Body of pancreas (tissue), 4 donors: ENCODE results near the gene TSPAN18. TPM values are rescaled to one million over a fixed set of nuclear protein-coding genes. Genes with fewer than 3 reads are reported as not detected.
A peak's percentile ranks its signal among the peaks of the same experiment; 100 is the strongest.

Experiments used
- ATAC-seq: fragments of 150-250 bp; one replicate; pipeline ENCODE4 v1.9.1; 2016
- DNase-seq, 4 donors: peaks; one replicate each; pipeline ENCODE4 v3.0.0-alpha.2; 2019
- H3K27ac ChIP-seq, 4 donors: fragments of 200-600 bp; sonication (generic); 1 replicate in 3 of 4; 2 replicates in 1 of 4; pipeline versions ENCODE4 v1.5.1 to v1.6.1; 2016 to 2019; ENCODE audit warnings: mild to moderate bottlenecking in 1 of 4, mixed read lengths in 1 of 4, moderate library complexity in 1 of 4
- H3K27me3 ChIP-seq, 2 donors: fragments of 200-600 bp; sonication (generic); one replicate each; pipeline ENCODE4 v1.6.0; 2016; ENCODE audit warnings: mild to moderate bottlenecking in 1 of 2
- H3K36me3 ChIP-seq, 2 donors: fragments of 200-600 bp; sonication (generic); replicated peaks in 1 of 2; 2 replicates each; pipeline ENCODE4 v1.5.1; 2016; ENCODE audit warnings: low read depth in 2 of 2; ENCODE audit not compliant: insufficient read depth in 1 of 2
- H3K4me1 ChIP-seq: fragments of 200-600 bp; sonication (generic); one replicate; pipeline ENCODE4 v1.6.0; 2016
- H3K4me3 ChIP-seq, 2 donors: fragments of 200-600 bp; sonication (generic); 1 replicate in 1 of 2; 2 replicates in 1 of 2; pipeline ENCODE4 v1.5.1; 2016 to 2019
- H3K9me3 ChIP-seq, 3 donors: fragments of 200-600 bp; sonication (generic); 1 replicate in 2 of 3; 2 replicates in 1 of 3; pipeline ENCODE4 v1.5.1; 2016
- POLR2A ChIP-seq, 3 donors: fragments of 450-650 bp; IDR thresholded peaks; one replicate each; pipeline ENCODE4 v1.6.1; 2016; ENCODE audit warnings: antibody characterized with exemption in 3 of 3, mild to moderate bottlenecking in 2 of 3
- WGBS, 2 donors: methylation state at CpG; one replicate each; pipeline ENCODE4 v1.1.5; 2017; 5-methylcytosine and 5-hydroxymethylcytosine counted together
- intact Hi-C: fragments of 100-400 bp; cut with DNase I; formaldehyde crosslinking; loops from one replicate; pipeline ENCODE4 v1.15.1; 2023
- total RNA-seq, 2 donors: library from RNA; depleted of rRNA; stranded (reverse); fragments of >200 nt; gene quantifications; one replicate each; pipeline ENCODE4 v1.1.0, GENCODE V29; 2016
- TF ChIP-seq, protein P1 (sequence below), 7 experiments: fragments of 450-650 bp in 4 of 7; fragments of 200-600 bp in 3 of 7; sonication (generic) in 3 of 7; IDR thresholded peaks; one replicate each; pipeline ENCODE4 v1.5.1; 2016 to 2019; ENCODE audit warnings: antibody characterized with exemption in 7 of 7

The TSPAN18 gene
- total RNA-seq, 2 donors from 2014 or later, result 2.1 to 3.0 TPM

DNA sequence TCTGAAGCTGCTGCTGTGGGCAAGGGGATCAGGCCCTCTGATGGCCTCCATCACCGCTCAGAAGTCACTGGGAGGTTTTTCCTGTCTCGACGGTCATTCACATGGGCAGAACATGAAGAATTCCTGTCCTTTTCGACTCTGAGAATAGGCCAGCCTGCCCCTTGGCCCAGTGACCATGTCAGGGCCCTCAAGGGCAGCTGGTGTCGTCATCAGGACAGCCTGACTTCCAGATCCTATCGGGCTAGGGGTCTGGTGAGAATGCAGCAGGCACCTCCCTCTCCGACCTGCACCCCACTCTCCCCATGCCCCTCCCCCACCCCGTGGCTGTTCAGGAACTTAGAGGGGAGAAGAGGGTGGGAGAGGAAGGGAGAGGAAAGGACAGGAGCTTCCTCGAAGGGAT lies 220.4 kb downstream of the TSPAN18 start:
- no peaks in the 10 kb centered on the region for H3K9me3 ChIP-seq
- intact Hi-C loops, result no loop called here
- peaks cover 63% of the 10 kb centered on the region for H3K4me1 ChIP-seq
- 42 to 51% methylated on average over 8 to 9 of the region's 9 CpGs for WGBS, 2 donors
- no peak overlapping the region for H3K27ac ChIP-seq
- ATAC-seq, result no peak
- no peak for TF ChIP-seq POLR2A (IDR thresholded peaks at IDR 0.05)
- TF ChIP-seq, protein P1, sequence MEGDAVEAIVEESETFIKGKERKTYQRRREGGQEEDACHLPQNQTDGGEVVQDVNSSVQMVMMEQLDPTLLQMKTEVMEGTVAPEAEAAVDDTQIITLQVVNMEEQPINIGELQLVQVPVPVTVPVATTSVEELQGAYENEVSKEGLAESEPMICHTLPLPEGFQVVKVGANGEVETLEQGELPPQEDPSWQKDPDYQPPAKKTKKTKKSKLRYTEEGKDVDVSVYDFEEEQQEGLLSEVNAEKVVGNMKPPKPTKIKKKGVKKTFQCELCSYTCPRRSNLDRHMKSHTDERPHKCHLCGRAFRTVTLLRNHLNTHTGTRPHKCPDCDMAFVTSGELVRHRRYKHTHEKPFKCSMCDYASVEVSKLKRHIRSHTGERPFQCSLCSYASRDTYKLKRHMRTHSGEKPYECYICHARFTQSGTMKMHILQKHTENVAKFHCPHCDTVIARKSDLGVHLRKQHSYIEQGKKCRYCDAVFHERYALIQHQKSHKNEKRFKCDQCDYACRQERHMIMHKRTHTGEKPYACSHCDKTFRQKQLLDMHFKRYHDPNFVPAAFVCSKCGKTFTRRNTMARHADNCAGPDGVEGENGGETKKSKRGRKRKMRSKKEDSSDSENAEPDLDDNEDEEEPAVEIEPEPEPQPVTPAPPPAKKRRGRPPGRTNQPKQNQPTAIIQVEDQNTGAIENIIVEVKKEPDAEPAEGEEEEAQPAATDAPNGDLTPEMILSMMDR (IDR thresholded peaks at IDR 0.05), result no peak
- no peak overlapping the region for H3K4me3 ChIP-seq
- DNase-seq, result peak in 1 of 4 donors; percentile 36
- no peaks in the 10 kb centered on the region for H3K36me3 ChIP-seq
- H3K27me3 ChIP-seq, result no peaks in the 10 kb centered on the region

DNA sequence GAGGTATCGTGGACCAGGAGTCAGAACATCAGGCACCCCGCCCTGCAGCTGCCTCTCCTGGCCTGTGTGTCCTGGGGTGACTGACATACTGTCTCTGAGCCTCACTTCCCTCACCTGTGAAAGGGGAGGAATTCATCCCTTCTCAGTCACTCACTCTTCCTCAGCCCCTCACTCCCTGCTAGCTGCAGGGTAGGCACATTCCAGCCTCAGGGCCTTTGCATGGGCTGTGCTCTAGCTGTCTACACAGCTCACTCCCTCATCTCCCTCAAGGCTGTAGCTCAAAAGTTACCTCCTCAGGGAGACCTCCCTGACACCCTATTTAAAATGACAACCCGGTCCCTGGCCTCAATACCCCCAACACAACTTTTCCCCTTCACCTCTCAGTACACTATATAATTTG lies 221.4 kb downstream of the TSPAN18 start:
- intact Hi-C loops, result no loop called here
- Histone ChIP-seq H3K9me3 (no peaks in the 10 kb centered on the region), H3K36me3 (no peaks in the 10 kb centered on the region), H3K4me1 (peaks cover 55% of the 10 kb centered on the region), H3K27me3 (no peaks in the 10 kb centered on the region), H3K4me3 (no peak overlapping the region), H3K27ac (no peak overlapping the region)
- 83 to 100% methylated on average over 1 to 3 of the region's 3 CpGs for WGBS, 2 donors
- TF ChIP-seq, protein P1 (IDR thresholded peaks at IDR 0.05), result no peak
- no peak for TF ChIP-seq POLR2A (IDR thresholded peaks at IDR 0.05)
- ATAC-seq (no peak), DNase-seq (no peak)

DNA sequence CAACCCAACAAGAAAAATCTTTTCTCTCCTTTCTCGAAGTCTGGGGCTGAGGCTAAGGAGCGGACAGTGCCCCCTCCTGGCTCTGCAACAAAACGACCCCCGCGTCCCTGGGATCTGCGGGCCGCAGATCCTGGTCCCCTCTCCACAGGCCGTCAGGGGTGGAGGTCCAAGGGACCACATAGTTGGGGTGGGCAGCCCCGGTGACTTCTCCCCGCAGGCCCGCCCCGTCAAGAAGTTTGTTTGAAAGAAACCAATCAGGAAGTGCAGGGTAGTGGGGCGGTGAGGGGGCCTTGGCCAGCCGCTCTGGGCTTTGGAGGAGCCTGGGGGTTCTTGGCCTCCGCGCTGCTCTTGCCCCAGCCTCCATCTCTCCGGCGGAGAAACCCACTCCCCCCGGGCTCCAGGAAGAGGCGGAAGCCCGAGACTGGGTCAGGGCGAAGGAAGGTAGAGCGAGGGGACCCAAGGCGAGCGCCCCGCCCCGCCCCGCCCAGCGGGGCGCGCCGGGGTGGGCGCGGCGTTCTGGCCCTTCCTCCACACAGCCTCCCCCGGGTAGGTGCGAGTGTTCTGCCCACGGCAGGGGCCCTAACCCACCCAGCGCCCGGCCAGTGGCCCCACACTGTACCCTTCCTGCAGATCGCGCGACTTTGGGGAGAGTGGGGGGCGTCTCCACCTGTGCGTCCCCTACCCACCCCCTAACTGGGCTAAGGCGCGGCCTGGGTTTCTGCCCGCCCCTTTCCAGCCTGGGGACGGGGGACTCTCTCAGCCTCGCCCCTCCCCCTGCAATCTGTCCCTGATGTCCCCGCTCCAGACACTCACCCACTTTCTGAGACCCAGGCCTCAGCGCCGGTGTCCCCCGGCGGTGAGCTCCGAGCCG lies 222.6 kb downstream of the TSPAN18 start:
- Histone ChIP-seq H3K36me3 (no peaks in the 10 kb centered on the region), H3K9me3 (no peaks in the 10 kb centered on the region), H3K27ac (peak overlapping the region; percentile 52 to 83 (median 66)), H3K4me3 (peak overlapping the region; percentile 44 to 81), H3K27me3 (no peaks in the 10 kb centered on the region), H3K4me1 (peaks cover 42% of the 10 kb centered on the region)
- TF ChIP-seq, protein P1 (IDR thresholded peaks at IDR 0.05), result peak in 5 of 7 experiments; percentile 27 to 39 (median 36)
- TF ChIP-seq POLR2A (IDR thresholded peaks at IDR 0.05), result no peak
- intact Hi-C loops, result no loop called here
- DNase-seq, result peak in 3 of 4 donors; percentile 27 to 48 (median 33)
- peak; percentile 3 for ATAC-seq
- 3 to 17% methylated on average over 28 to 51 of the region's 57 CpGs for WGBS, 2 donors

DNA sequence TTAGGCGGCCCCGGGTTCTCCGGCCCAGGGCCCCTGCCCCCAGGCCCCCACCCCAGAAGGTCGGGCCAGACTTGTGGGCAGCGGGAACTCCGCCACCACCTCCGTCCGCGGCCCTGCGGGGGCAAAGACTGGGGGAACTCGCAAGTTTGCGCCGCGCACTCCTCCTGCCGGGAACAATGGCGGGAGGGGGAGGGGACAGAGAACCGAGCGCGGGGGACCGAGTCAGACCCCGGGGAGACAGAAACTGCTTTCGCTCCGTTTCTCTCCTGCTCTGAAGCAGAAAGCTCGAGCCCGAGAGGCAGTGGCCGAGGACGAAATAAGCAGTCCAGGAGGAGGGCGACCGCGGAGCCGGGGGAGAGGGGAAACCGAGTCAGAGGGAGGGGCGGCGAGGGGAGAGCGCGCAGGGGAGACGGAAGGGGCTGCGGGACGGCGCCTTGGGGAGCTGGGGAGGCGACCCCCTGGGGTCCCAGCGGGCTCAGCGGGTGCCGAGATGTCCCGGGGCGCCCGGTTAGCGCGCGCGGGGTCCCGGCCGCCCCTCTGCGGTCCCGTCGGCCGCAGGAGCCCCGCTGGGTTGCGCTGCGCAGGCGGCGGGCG lies 223.4 kb downstream of the TSPAN18 start:
- Histone ChIP-seq H3K4me3 (peak overlapping the region; percentile 44 to 81), H3K4me1 (peaks cover 39% of the 10 kb centered on the region), H3K36me3 (no peaks in the 10 kb centered on the region), H3K9me3 (no peaks in the 10 kb centered on the region), H3K27me3 (no peaks in the 10 kb centered on the region), H3K27ac (peak overlapping the region; percentile 52 to 83 (median 66))
- TF ChIP-seq POLR2A (IDR thresholded peaks at IDR 0.05), result no peak
- TF ChIP-seq, protein P1 (IDR thresholded peaks at IDR 0.05), result no peak
- DNase-seq (peak in 3 of 4 donors; percentile 40 to 57 (median 56)), ATAC-seq (peak; percentile 21)
- intact Hi-C loops, result no loop called here
- WGBS, 2 donors, result 0% methylated on average over 31 to 49 of the region's 63 CpGs
